Measurements from ENCODE around the gene EML1. TPM values are rescaled to one million over a fixed set of nuclear protein-coding genes. Genes with fewer than 3 reads are reported as not detected.

EML1 gene
- total RNA-seq, 2 donors from 2014 or later: 28.3 to 30.2 TPM

GRCh38 chr14:99983251-99984015 is 190.2 kb downstream of the EML1 start:
- H3K27me3 ChIP-seq: no peaks in the 10 kb centered on the region
- no peak for TF ChIP-seq CTCF (IDR thresholded peaks at IDR 0.05)
- H3K27ac ChIP-seq: no peak overlapping the region
- no peak for DNase-seq (ENCODE audit: low spot score)
- H3K4me1 ChIP-seq: peaks cover 0 to 8% of the 10 kb centered on the region in 2 donors
- H3K9me3 ChIP-seq: no peaks in the 10 kb centered on the region
- no peaks in the 10 kb centered on the region for H3K36me3 ChIP-seq
- H3K4me3 ChIP-seq: no peak overlapping the region

DNA sequence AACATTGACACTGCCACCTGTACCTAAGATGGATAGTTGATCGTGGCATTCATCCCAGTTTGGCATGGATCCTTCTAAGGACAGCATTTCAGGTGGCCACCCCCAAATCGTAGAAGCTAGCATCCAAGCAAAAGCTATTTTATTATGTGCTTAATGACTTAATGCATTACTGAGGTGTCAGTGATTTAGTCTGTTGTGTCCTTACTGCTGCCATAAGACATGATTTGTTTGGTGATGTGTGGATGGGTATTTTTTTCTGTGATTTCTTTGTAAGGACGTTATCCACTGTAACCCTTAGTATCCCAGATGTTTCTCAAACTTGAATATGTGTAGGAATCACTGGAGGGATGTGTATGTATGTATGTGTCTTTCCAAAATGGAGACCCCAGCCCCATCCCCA is 190.8 kb downstream of the EML1 start:
- no peak for DNase-seq (ENCODE audit: low spot score)
- TF ChIP-seq CTCF (IDR thresholded peaks at IDR 0.05): no peak
- H3K27ac ChIP-seq: no peak overlapping the region

DNA sequence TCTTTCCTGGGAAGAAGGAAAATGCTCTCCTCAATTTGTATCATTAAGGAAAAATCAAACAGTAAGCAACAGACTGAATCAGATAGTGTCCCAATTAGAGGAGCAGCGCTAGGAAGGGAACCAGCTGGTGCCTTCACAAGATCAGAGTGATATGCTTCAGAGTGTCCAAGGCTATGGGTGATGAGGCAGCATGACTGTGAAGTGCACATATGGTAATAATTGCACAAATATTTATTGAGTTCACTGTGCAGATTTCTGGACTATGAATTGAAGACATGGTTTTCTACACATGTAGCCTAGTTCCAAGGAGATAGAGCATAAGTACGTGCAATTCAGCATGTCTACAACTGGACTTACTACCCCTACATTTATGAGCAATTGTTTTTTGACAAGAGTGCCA is 193.2 kb downstream of the EML1 start:
- Histone ChIP-seq H3K36me3 (no peaks in the 10 kb centered on the region), H3K27ac (no peak overlapping the region), H3K27me3 (no peaks in the 10 kb centered on the region), H3K4me3 (no peak overlapping the region), H3K4me1 (peaks cover 0 to 8% of the 10 kb centered on the region in 2 donors), H3K9me3 (no peaks in the 10 kb centered on the region)
- TF ChIP-seq CTCF (IDR thresholded peaks at IDR 0.05): no peak
- no peak for DNase-seq (ENCODE audit: low spot score)

More for the DNA sequence above, 190.8 kb downstream of the EML1 start:
- Histone ChIP-seq H3K9me3 (no peaks in the 10 kb centered on the region), H3K4me3 (no peak overlapping the region), H3K27me3 (no peaks in the 10 kb centered on the region), H3K36me3 (no peaks in the 10 kb centered on the region), H3K4me1 (peaks cover 0 to 8% of the 10 kb centered on the region in 2 donors)

DNA sequence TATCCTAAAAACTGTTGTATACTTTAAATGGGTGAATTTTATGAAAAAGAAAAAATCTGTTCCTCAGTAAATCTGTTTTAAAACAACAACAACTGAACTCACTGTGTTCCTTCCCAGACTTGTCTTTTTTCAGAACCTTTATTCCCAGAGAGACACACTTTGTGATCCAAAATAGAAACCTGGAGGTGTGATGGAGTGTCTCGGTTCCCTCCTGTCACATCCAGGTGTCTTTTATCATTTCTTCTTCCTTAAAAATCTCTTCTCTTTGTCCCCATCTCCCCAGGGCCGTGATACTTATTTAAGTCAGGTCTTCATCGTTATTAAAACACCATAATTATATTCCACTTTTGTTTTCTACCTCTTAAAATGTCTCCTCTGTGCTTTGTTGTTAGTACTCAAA is 195.8 kb downstream of the EML1 start:
- no peaks in the 10 kb centered on the region for H3K27me3 ChIP-seq
- TF ChIP-seq CTCF (IDR thresholded peaks at IDR 0.05): no peak
- H3K4me3 ChIP-seq: no peak overlapping the region
- no peaks in the 10 kb centered on the region for H3K36me3 ChIP-seq
- no peak overlapping the region for H3K27ac ChIP-seq
- DNase-seq (ENCODE audit: low spot score): no peak
- H3K9me3 ChIP-seq: no peaks in the 10 kb centered on the region
- H3K4me1 ChIP-seq: no peaks in the 10 kb centered on the region

DNA sequence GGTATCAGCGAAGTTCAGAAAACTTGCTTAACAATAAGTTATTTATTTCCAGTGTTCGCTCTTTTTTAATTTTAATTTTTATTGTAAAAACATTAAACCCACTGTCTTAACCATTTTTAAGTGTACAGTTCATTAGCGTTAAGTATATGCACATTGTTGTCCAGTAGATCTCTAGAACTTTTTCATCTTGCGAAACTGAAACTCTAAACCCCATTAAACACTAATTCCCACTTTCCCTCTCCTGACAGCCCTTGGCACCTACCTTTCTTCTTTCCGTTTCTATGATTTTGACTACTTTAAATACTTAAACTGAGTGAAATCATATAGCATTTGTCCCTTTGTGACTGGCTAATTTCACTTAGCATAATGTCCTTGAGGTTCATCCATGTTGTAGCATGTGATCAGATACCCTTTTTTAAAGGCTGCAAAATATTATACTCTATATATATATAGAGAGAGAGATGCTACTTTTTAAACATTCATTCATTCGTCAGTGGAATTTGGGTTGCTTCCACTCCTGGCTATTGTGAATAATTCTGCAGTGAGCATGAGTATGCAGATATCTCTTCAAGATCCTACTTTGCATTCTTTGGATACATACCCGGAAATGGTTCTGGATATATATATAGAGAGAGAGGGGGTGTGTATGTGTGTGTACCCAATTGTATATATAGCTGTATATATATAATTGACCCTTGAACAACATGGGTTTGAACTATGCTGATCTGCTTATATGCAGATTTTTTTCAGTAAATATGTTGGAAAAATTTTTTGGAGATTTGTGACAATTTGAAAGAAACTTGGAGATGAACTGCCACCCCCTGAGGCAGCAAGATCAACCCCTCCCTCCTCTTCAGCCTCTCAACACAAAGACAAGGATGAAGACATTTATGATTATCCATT is 197.3 kb downstream of the EML1 start:
- H3K4me3 ChIP-seq: no peak overlapping the region
- H3K9me3 ChIP-seq: no peaks in the 10 kb centered on the region
- H3K27ac ChIP-seq: no peak overlapping the region
- no peak for TF ChIP-seq CTCF (IDR thresholded peaks at IDR 0.05)
- H3K27me3 ChIP-seq: no peaks in the 10 kb centered on the region
- H3K36me3 ChIP-seq: no peaks in the 10 kb centered on the region
- no peaks in the 10 kb centered on the region for H3K4me1 ChIP-seq
- DNase-seq (ENCODE audit: low spot score): no peak
